Measurements from ENCODE around the gene FOCAD.

GRCh38 chr9:20786807-20787206, 102.7 kb downstream of the FOCAD start:
- no peak for TF ChIP-seq TCF12 (IDR thresholded peaks at IDR 0.05; ENCODE audit: low read depth)
- no peak for TF ChIP-seq RAD21 (IDR thresholded peaks at IDR 0.05; ENCODE audit: low read depth)
- TF ChIP-seq EP300 (IDR thresholded peaks at IDR 0.05; ENCODE audit: borderline replicate concordance), result no peak
- no peak for TF ChIP-seq CEBPB (IDR thresholded peaks at IDR 0.05)
- no peak for TF ChIP-seq NFIC (IDR thresholded peaks at IDR 0.05)

All from Ishikawa (cell line).